Left kidney (tissue), 2 donors: ENCODE measurements around the gene HRCT1. TPM values are rescaled to one million over a fixed set of nuclear protein-coding genes. Genes with fewer than 3 reads are reported as not detected.
"Not testable (repeated sequence)": the region's sequence is repeated elsewhere in the genome, so short reads cannot be mapped to it uniquely, and the experiment has no call there.

ENCODE experiments used
- DNase-seq: peaks from one replicate; pipeline ENCODE4 v3.0.0-alpha.2; 2013
- polyA plus RNA-seq: library from polyadenylated mRNA; unstranded; fragments of 120-200 nt; gene quantifications from one replicate; pipeline ENCODE4 v1.2.1, GENCODE V29; 2013; ENCODE audit not compliant: insufficient read length

HRCT1 gene
- polyA plus RNA-seq, 1 donor: 0.30 TPM

DNA sequence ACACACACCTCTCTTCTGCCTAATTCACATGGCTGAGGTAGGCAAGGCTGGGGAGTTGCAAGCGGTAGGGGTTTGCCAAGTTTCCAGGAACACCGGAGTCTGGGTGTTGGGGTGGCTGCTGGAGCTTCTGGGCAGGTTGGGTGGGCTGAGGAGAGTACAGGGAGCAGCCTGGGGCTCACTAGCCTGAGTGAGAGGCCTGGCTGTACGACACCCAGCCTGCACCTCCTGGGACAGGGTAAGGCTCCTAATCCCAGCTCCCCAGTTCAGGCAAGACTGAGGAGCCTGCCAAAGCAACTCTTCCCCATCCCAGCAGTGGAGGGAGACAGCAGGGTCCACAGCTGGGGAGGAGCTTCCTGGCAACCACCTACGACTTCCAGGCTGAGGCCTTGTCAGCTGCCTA is 11.3 kb downstream of the HRCT1 start:
- DNase-seq: no peak

DNA sequence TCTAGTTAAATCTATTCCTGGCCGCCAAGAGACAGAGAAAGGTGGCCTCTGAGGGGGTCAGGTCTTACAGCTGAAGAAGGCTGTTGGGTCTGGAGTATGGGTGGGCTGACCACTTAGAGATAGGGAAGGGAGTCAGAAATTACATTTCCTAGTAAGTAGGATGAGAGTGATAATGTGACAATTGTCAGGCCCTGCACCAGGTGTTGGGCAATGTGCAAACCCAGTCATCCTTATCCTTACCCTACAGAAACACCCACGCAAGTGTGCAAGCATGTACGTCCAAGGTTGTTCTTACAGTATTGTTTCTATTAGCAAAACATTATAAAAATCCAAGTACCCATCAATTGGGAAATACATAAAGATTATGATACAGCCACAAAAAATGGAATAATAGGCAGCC is 12.8 kb downstream of the HRCT1 start:
- no peak for DNase-seq

DNA sequence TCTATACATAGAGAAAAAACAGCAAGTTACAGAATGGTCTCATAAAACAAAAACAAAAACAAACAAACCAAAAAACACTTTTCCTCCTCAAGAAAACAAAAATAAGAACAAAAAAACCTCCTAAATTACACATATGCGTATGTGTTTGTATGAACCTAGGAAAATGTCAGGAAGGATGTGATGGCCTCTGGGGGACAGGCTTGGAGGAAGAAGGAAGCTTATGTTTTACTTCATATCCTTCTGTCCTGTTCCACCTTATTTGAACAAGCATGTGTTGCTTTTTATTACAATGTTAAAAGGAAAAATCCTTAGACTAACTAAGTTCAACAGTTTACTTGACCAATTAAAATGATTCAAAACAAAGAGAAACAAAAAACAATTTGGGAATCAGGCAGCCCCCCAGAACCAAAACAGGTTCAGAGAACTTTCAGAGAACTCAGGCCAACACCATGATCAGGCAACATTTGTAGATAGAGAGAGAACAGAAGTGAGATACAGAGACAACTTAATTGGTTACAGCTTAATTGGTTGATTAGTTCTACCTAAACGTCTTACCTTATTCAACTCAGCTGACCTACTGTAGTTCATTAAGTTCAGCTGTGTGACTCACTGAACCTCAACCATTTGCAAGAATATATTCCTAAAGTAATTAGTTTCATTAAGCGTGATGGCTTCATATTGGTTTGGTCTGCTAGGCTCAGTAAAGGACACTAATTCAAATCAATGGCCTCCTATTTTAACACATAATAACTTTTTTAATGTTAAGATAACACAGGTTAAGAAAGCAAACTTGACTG is 13.4 kb downstream of the HRCT1 start:
- no peak for DNase-seq

DNA sequence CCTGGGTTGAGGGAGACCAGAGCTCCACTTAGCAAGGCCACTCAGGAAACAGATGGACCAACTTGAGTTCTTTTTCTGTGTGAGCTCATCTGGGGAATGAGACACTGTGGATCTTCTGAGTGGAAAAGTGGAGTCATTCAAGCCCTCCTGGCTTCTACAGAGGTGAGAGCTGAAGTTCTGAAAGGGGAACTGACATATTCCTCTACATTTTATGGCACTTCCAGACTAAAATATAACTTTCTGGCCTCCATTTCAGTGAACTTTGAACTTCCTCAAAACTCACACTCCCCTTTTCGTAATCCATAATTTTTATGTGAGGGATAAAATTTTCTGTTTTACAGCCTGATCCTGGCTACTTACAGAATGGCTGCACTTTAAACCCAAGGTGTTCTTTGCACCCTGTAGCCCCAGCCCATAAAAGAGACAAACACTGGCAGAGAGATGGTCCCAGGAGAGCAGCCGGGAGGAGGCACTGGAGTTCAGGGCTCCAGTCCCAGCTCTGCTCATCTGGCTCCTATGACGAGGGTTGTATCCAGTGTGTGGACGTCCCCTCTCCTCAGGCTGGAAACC is 14.1 kb downstream of the HRCT1 start:
- DNase-seq: no peak

DNA sequence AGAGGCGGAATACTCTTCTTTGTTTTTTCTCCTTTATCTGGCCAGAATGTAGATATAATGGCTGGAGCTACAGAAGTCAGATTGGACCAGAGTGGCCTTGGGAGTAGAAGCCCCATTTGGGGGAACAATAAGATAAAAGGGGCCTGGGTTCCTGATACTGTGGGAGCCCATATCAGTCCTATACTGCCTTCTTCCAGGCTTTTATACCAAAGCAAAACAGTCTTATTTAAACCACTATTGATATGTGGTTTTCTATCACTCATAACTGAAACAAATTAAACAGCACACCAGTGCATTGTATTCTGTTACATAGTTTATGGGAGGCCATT is 17.6 kb downstream of the HRCT1 start:
- DNase-seq: no peak

DNA sequence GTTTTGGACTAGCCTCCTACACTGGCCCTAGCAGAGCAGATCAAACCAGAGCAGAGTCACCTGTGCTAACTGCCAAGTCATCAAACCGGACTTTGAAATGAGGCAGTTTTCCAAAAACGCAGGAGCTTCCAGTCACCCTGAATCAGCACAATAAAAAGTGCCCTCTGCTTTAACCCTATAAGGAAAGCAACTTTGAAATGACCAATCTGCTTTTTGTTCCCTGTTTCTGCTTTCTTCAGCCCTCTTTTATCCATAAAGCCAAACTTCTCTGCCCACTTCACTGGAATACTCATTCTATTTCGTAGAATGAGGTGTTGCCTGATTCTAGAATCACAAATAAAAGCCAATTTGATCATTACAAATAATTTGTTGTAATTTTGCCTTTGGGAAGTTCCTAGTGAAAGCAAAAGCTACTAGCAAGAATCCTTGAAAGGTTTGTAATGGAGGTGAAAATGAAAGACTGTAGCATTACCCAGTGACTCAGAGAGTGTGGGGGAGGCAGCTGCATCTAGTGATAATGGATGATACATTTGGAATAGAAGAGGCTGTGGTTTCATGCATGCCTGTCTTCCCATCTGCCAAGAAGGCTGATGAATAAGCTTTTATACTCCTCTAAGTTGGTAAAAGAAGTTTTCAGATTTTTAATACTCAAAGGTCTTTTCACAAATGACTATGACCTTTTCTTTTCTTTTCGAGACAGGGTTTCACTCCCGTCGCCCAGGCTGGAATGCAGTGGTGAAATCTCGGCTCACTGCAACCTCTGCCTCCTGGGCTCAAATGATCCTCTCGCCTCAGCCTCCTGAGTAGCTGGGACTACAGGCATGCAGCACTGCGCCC is 18.1 kb downstream of the HRCT1 start:
- no peak for DNase-seq

DNA sequence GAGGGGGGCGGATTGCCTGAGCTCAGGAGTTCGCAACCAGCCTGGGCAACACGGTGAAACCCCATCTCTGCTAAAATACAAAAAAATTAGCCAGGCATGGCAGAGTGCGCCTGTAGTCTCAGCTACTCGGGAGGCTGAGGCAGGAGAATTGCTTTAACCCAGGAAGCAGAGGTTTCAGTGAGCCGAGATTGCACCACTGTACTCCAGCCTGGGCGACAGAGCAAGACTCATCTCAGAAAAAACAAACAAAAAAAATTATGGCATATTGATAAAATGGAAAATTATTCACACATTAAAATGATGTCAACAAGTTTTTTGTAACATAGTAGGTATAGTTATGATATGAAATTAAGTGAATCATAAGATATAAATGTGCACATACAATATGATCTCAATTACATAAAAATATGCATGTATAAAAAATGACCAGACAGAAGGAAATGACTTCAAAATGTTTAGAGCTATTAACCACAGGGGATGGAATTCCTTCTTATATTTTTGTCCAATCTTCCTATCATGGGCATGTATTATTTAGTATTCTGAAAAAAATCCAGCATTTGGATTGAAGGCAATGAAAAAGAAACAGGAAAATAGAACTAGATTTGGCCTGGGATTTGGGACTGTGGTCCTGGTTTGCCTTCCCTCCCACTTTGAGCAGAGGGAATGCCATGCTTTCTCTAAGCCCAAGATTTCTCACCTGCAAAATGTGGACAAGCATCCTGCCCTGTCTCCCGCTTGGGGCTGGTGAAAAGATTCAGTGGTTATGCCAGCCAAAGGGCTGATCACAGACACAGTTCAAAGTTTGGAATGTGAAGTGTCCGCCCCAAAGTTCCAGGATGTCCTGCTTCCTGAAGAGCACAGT is 22.8 kb downstream of the HRCT1 start:
- no peak for DNase-seq

DNA sequence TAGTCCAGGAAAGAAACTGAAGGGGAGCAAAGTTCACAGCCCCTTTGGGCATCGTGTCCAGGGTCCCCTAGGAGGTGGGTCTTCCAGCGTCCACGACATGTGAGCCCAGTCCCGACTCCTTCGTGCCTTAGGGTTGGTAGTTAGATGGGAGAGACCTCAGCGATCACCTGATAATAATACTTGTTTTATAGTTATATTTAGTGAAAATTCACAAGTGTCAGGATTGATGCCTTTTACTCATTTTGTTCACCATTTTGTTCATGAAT is 23.4 kb downstream of the HRCT1 start:
- DNase-seq: no peak

DNA sequence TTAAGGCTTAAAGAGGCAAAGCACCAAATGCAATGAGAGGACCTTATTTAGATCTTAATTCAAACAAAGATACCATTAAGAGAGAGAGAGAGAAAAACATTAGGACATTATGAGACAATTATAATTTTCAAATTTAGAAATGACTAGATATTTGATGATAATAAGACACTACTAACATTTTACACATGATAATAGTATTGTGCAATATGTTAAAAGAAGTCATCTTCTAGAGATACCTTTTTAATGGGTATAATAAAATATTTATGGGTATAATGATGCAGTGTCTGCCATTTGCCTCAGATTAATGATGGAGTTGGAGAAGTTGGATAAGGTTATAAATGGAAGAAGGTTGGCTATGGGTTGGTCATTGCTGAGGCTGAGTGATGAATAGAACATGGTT is 24.5 kb downstream of the HRCT1 start:
- DNase-seq: no peak

DNA sequence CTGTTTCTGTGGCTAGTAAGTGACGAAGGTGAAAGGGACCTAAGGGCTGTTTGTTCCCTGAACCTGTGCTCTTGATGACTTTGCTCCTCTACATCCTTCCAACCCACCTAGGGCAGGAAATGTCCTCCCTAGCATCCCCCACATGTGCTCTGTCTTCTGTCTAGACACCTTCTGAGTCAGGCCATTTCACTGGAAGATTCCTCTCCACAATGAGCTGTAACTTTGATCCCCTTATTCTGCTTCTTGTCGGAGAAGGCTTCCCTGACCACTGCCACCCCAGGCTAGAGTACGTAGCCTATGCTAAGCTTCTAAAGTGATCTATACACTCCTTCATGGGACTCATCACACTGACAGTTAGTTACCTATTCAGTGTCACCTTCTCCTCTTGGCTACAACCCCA is 25.0 kb downstream of the HRCT1 start:
- DNase-seq: no peak

DNA sequence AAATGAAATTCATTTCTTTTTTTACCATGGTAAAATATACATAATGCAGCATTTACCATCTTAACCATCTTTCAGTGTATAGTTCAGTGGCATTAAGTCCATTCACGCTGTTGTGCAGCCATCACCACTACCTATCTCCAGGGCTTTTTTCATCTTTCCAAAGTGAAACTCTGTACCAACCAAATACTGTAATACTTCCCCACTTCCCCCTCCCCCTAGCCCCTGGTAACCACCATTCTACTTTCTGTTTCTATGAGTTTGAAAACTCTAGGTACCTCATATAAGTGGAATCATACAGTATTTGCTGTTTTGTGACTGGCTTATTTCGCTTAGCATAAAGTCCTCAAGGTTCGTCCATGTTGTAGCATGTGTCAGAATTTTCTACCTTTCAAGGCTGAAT is 26.7 kb downstream of the HRCT1 start:
- DNase-seq: no peak

DNA sequence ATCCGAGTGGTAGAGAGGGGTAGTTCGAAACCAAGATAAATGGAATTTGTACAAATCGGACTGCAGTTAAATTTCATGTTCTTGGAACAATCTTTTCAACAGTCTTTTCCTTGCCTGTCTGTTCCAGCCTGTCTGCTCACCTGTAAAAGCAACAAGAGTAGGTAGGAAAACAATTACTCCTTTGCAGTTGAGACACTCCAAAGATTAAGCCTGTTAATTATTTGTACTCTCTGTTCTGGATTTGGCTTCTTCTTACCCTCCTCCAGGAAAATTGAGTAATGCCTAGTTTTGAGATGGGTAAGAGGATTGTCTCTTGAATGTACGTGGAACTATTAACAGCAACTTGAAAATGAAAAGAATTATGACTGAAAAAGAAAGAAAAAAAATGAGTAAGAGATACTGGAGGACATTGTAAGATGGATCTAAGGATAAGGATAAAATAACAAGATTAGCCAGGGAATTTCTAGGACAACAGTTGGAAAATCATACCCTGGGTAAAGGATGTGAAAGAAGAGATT is 27.6 kb downstream of the HRCT1 start:
- DNase-seq: no peak

DNA sequence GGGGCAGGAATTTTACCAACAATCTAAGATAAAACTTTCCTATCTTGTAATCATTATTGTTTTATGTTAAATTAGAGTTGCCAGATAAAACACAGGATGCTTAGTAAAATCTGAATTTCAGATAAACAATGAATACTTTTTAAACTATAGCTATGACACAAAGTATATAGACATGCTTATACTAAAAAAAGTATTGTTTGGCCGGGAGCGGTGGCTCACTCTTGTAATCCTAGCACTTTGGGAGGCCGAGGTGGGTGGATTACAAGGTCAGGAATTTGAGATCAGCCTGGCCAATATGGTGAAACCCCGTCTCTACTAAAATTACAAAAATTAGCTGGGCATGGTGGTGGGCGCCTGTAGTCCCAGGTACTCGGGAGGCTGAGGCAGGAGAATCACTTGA is 28.1 kb downstream of the HRCT1 start:
- not testable (repeated sequence) for DNase-seq

DNA sequence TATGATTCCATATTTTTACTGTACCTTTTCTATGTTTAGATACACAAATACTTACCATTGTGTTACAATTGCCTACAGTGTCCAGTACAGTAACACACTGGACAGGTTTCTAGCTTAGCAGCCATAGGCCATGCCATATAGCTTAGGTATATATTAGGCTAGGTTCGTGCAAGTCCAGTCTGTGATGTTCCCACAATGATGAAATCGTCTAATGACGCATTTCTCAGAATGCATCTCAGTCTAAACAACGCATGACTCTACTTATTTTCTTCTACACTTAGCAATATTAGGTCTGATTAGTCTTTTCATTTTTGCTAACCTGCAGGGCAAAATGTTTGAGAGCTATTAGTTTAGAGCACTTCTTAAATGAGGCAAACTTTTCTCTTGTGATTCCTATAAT is 29.3 kb downstream of the HRCT1 start:
- DNase-seq: no peak

DNA sequence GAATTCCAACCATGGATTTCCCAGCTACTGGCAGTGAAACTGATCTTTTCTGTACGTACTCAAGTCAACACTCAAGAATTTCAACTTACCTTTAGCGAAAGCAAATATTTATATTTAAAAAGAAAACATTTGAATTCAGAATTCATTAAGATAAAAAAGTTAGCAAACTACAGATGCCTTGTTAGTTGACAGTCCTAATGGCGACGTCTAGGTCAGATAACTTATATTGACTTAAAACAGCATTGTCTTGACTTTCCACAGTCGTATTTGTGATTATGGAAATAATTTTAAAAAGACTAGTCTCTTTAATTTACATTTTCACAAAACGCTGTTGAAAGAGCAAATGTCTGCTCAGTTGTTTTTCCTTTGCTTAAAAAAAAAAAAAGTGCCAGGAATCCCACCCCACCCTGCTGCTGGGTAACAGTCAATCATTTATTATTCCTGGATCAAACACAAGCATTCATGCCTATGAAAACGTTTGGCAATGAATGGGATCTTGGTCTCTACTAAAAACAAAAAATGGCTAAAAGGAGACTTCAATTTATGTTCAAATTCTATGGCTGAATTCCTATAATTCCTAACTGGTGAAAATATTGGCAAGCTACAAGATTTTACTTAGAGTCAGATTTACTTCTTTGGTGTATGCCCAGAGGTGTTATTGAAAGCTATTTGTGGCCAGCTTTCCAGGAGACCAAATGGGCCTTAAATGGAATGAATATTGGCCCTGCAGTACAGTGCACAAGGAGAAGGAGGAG is 29.9 kb downstream of the HRCT1 start:
- no peak for DNase-seq

DNA sequence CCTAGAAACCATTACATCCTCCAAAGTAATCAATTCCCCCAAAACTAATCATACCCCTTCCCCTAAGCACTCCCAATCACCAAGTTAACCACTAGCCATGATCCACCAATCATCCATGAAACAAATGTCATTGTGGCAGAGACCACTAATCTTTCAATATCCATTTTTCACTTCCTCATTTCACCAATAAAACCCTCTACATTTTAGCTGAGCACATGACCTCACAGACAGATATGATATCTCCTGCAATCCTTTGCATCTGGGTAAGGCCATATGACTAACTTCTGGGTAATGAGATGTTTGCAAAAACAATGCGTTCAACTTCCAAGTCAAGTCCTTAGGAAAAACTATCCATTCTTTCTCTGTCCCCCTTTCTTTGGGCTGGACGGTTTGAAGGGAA is 31.2 kb downstream of the HRCT1 start:
- DNase-seq: no peak

DNA sequence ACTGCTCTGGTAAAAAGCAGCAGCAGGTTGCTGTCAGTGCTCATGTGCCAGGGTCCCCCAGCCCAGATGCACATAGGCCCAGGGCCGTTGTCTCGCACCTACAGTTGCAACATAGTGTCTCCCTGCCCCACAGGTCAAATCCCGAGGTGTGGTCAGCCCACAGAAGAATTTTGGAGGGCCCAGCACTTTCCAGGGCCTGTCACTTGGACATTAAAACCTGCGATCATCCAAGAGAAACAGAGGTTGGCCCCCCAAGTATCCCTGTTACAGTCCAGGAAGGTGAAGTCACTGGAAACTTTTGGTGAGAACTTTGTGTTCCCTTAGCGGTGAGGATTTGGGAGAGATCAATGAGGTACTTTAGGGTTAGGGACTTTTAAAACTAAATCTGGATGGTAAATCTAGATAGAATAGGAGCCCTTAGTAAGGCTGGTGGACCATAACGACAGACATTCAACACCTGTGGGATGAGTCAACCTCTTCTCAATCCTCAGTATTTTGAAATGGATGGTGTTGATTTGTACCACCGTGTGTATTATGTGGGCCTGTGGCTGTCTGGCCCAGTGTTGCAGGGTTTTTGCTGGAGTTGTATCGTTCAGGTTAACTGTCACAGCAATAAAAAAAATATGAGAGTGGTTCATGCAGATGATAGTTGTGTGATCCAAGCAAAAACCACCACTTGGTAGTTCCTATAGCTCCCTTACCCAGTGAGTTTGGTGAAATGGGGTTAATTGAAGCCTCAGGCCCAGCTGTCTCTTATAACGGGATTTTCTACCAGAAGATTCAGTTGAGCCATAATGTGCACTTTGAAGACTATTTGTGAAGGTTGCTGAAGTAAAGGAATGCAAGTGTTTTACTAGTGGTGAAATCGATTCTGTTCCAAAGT is 32.7 kb downstream of the HRCT1 start:
- DNase-seq: no peak

DNA sequence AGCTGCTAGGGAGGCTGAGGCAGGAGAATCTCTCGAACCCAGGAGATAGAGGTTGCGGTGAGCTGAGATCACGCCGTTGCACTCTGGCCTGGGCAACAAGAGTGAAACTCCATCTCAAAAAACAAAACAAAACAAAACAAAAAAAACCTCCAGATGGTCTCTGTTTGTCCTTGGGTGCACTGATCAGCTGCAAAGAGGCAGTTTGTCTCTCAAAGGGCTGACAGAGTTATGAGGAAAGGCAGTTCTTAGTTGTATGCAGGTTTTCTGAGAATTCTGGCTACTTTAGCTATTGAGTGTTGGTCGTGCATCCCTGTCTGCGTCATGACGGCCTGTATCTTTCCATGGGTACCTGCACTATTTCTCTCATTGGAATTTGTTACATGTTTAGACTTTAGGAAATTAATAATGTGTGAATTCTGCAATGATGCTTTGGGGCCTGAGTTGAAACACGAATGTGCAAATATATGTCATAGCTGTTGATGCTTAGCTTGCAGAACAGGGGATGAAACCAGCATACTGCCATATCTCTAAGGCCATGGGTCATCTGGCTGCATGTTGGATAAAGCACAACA is 33.8 kb downstream of the HRCT1 start:
- DNase-seq: no peak

DNA sequence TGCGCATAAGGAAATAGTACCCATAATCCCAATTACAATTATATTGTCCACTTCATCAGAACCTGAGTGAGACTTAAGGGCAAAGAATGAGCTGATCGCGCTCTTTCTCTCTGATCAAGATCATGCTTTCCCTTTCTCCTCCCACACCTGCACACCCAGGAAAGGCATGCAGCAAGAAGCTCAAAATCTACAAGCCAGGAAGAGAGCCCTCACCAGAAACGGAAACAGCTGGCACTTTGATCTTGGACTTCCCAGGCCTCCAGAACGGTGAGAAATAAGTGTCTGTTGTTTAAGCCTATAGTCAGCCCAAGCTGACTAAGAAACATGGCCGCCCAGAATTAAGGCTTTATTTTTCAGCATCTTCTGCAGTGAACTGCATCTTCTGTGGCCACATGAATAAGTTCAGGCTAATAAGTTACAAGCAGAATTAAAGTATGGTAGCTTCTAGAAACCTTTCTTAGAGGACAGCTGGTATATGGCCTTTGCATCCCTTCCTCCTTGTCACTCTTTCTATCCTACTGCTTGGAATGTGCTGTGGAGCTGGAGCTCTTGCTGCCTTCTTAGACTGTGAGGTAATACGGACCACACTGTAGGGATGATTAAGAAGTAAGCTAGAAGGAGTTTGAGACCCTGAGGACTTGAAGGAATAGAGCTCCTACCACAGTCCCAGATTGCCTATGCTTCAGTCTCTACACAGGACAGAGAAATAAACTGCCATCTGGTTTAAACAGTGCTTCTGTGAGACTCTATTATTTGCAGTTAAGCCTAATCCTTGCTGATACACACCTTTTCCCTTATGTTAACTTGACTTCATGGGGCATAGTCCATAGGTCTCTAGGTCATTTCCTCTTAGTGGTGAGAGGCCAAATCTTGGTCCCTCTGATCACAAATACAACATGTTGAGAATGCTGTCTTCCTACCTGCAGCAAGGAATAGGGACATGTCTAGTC is 34.7 kb downstream of the HRCT1 start:
- DNase-seq: no peak
